ENCODE results near the gene TEX22. TPM values are rescaled to one million over a fixed set of nuclear protein-coding genes. Genes with fewer than 3 reads are reported as not detected.

The TEX22 gene
- polyA plus RNA-seq, 3 donors: 1.2 to 3.9 (median 1.6) TPM

DNA sequence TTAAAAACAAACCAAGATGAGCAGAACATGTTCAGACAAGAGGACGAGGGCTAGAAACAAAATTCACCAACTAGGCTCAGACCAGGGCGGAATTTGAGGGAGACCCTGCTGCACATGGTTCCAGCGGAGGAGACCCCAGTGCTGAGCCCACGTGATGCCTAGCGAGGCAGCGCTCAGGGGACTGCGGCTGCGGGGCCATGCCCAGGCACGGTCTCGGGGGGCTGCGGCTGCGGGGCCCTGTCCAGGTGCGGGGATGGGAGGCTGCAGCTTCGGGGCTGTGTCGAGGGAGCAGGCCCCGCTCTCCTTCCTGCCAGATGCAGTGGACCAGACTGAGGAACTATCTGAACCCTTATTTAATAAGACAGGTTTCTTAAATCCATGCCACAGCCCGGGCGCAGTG, 63.6 kb downstream of the TEX22 start:
- DNase-seq (ENCODE audit: extremely low read depth in 1 of 11, low read depth in 9 of 11, low spot score in 4 of 11): no peak

Other genes with a start within 250 kb of the TEX22 start
- 10 to 100 TPM in 1 of 3 donors, 1 to 10 TPM in 2; 8.1 to 10.1 (median 8.9) TPM for gene JAG2, start 229.8 kb upstream of the TEX22 start, polyA plus RNA-seq (ENCODE audit: insufficient read length in 3 of 3)
- gene NUDT14, start 217.2 kb upstream of the TEX22 start, polyA plus RNA-seq (ENCODE audit: insufficient read length in 3 of 3): 10 to 100 TPM; 21.5 to 39.6 (median 36.2) TPM
- gene BTBD6, start 150.0 kb upstream of the TEX22 start, polyA plus RNA-seq (ENCODE audit: insufficient read length in 3 of 3): 10 to 100 TPM; 34.5 to 38.4 (median 35.9) TPM
- 10 to 100 TPM; 24.8 to 40.0 (median 36.0) TPM for gene BRF1, start 97.5 kb upstream of the TEX22 start, polyA plus RNA-seq (ENCODE audit: insufficient read length in 3 of 3)
- 10 to 100 TPM; 57.6 to 96.7 (median 86.0) TPM for gene PACS2, start 83.8 kb upstream of the TEX22 start, polyA plus RNA-seq (ENCODE audit: insufficient read length in 3 of 3)
- gene MTA1, start 21.3 kb downstream of the TEX22 start, polyA plus RNA-seq (ENCODE audit: insufficient read length in 3 of 3): 100 to 1,000 TPM; 106 to 169 (median 134) TPM
- gene CRIP2, start 76.3 kb downstream of the TEX22 start, polyA plus RNA-seq (ENCODE audit: insufficient read length in 3 of 3): 100 to 1,000 TPM in 2 of 3 donors, 10 to 100 TPM in 1; 86.2 to 165 (median 146) TPM
- 10 to 100 TPM; 24.0 to 49.2 (median 36.3) TPM for gene CRIP1, start 88.3 kb downstream of the TEX22 start, polyA plus RNA-seq (ENCODE audit: insufficient read length in 3 of 3)
- gene TEDC1, start 92.7 kb downstream of the TEX22 start, polyA plus RNA-seq (ENCODE audit: insufficient read length in 3 of 3): 10 to 100 TPM in 1 of 3 donors, 1 to 10 TPM in 2; 6.0 to 10.5 (median 9.3) TPM
- 1 to 10 TPM; 1.7 to 6.0 (median 5.7) TPM for gene TMEM121, start 128.0 kb downstream of the TEX22 start, polyA plus RNA-seq (ENCODE audit: insufficient read length in 3 of 3)